HG02981 (cell line): Measurements from ENCODE around the gene SLC39A2.
"Not testable (repeated sequence)": the region's sequence is repeated elsewhere in the genome, so short reads cannot be mapped to it uniquely, and the experiment has no call there.

ENCODE experiments used
- ATAC-seq: cut with Tn5 transposase; IDR thresholded peaks from one replicate; pipeline ENCODE4 v1.9.1; 2021; ENCODE audit warnings: mild to moderate bottlenecking, moderate library complexity; ENCODE audit not compliant: unreplicated experiment

Gene SLC39A2

GRCh38 chr14:20998674-20999366 is at the start of gene SLC39A2:
Gene SLC39A2, plus strand, starts transcription at chr14:20999293. Its CDS starts 154 bp downstream, at chr14:20999447.
- no peak for ATAC-seq

- ATAC-seq: not testable (repeated sequence)
Measured at GRCh38 chr14:20954736-20955537, 44.2 kb upstream of the SLC39A2 start, which contains the start of gene RNASE2. Gene RNASE2, plus strand, starts transcription at chr14:20955487. Its CDS starts 285 bp downstream, at chr14:20955772.

- ATAC-seq: not testable (repeated sequence)
Measured at GRCh38 chr14:20955538-20955873, 43.6 kb upstream of the SLC39A2 start.

GRCh38 chr14:20956376-20956976 is 42.6 kb upstream of the SLC39A2 start:
- ATAC-seq: no peak

GRCh38 chr14:20958946-20959345 is 40.1 kb upstream of the SLC39A2 start:
- ATAC-seq: not testable (repeated sequence)

GRCh38 chr14:20969336-20969735 is 29.8 kb upstream of the SLC39A2 start:
- ATAC-seq: no peak

- ATAC-seq: peak; percentile 5
Measured at GRCh38 chr14:20970647-20970982, 28.5 kb upstream of the SLC39A2 start.

- ATAC-seq: peak; percentile 85
Measured at GRCh38 chr14:20970983-20971704, 27.9 kb upstream of the SLC39A2 start.

GRCh38 chr14:20971705-20972021 is 27.4 kb upstream of the SLC39A2 start:
- ATAC-seq: peak; percentile 19

- no peak for ATAC-seq
Measured at GRCh38 chr14:20973501-20973900, 25.6 kb upstream of the SLC39A2 start.

- no peak for ATAC-seq
Measured at GRCh38 chr14:20976291-20976690, 22.8 kb upstream of the SLC39A2 start.

GRCh38 chr14:20978687-20979086 is 20.4 kb upstream of the SLC39A2 start:
- no peak for ATAC-seq

- ATAC-seq: no peak
Measured at GRCh38 chr14:20980906-20981305, 18.2 kb upstream of the SLC39A2 start.

- no peak for ATAC-seq
Measured at GRCh38 chr14:20982646-20983369, 16.3 kb upstream of the SLC39A2 start.

- not testable (repeated sequence) for ATAC-seq
Measured at GRCh38 chr14:20985650-20986049, 13.4 kb upstream of the SLC39A2 start.

- no peak for ATAC-seq
Measured at GRCh38 chr14:20986811-20987210, 12.3 kb upstream of the SLC39A2 start.

GRCh38 chr14:20988717-20989470 is 10.2 kb upstream of the SLC39A2 start:
- no peak for ATAC-seq

GRCh38 chr14:20989471-20989786 is 9.7 kb upstream of the SLC39A2 start:
- ATAC-seq: no peak

- peak; percentile 95 for ATAC-seq
Measured at GRCh38 chr14:20989787-20990600, 9.1 kb upstream of the SLC39A2 start, which contains the start of gene METTL17. Gene METTL17, plus strand, starts transcription at chr14:20989980. Its CDS starts 23 bp downstream, at chr14:20990003.
